Urothelium cell line (cell line): ENCODE results near the gene GNB3.
A peak's percentile ranks its signal among the peaks of the same experiment; 100 is the strongest.
"Not testable (repeated sequence)": the region's sequence is repeated elsewhere in the genome, so short reads cannot be mapped to it uniquely, and the experiment has no call there.

ENCODE experiments used
- DNase-seq: peaks from one replicate; pipeline ENCODE4 v3.0.0; 2011; ENCODE audit warnings: low spot score, mixed read lengths
- FAIRE-seq: peaks from 2 replicates; lab custom pipeline; 2011; peaks lifted over from hg19 to GRCh38; lab: Jason Lieb, UNC

GNB3 gene

GRCh38 chr12:6858799-6859198 lies 18.1 kb downstream of the GNB3 start:
- no peak for FAIRE-seq

GRCh38 chr12:6860116-6860515 lies 19.4 kb downstream of the GNB3 start:
- no peak for FAIRE-seq
- no peak for DNase-seq

More at GRCh38 chr12:6858799-6859198, 18.1 kb downstream of the GNB3 start:
- no peak for DNase-seq

GRCh38 chr12:6860942-6861341 lies 20.2 kb downstream of the GNB3 start:
- FAIRE-seq (no peak), DNase-seq (no peak)

- DNase-seq (no peak), FAIRE-seq (no peak)
These were observed 20.7 kb downstream of the GNB3 start for GRCh38 chr12:6861391-6861790.

DNA sequence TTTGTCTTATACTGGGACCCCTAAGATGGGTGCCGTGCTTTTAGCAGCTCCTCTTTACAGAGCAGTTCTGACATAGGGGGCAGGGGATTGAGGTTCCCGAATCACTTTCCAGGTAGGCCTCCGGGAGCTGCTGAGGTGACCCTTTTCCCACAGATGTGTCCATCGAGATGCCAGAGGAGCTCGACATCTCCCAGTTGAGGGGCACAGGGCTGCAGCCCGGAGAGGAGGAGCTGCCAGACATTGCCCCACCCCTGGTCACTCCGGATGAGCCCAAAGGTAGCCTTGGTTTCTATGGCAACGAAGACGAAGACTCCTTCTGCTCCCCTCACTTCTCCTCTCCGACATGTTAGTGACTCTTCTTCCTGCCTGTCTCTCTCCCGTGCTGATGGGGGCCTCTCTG lies 22.3 kb downstream of the GNB3 start:
- DNase-seq (no peak), FAIRE-seq (no peak)

GRCh38 chr12:6863586-6864321 lies 23.0 kb downstream of the GNB3 start:
- FAIRE-seq (no peak), DNase-seq (no peak)

DNA sequence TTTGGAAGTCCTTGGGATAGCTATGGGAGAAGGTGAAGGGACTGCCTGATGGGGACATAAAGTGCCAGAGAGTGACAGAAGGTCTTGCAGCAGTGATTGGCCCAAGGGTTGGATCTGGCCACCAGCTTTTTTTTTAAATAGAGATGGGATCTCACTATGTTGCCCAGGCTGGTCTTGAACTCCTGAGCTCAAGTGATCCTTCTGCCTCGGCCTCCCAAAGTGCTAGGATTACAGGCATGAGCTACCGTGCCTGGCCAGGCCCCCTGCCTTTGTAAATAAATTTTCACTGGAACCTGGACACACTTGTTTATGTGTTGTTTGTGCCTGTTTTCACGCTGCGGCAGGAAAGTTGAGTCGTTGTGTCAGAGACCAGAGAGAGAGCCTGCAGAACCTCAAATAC lies 24.6 kb downstream of the GNB3 start:
- not testable (repeated sequence) for DNase-seq, FAIRE-seq

- DNase-seq (no peak), FAIRE-seq (peak; percentile 58)
These were observed 25.6 kb downstream of the GNB3 start for GRCh38 chr12:6866163-6866919.

GRCh38 chr12:6866920-6867412 lies 26.2 kb downstream of the GNB3 start:
- no peak for FAIRE-seq

DNA sequence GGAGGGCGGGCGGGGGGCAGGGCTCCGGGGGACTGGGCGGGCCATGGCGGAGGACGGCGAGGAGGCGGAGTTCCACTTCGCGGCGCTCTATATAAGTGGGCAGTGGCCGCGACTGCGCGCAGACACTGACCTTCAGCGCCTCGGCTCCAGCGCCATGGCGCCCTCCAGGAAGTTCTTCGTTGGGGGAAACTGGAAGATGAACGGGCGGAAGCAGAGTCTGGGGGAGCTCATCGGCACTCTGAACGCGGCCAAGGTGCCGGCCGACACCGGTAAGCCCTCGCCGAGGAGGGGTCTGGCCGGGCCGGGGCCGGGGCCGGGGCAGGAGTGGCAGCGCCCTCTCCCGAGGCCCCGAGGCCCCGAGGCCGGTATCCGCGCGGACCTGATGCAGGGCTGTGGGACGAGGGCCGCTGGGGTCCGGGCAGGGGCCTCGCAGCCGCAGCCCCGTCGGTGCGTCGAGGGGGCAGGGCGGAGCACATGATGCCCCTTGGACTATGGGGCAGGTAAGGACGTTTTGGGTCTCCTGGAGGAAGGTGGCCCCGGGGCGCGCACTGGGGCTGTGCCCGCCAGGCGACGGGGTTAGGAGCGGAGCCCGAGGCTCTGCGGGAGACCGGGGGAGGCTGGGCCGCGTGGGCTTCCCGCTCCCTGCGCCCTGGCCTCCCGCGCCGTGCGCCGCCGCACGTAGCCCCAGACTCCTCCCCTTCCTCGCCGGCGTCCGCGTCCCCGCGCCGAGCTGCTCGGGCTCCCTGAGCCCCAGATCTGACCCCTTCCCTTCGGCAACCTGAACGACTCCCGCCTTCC lies 26.9 kb downstream of the GNB3 start, which contains the start of gene TPI1:
Gene TPI1 (plus strand): TSS at position 119 of the 798 bp plus-strand sequence. CDS start 36 bp downstream, at position 155.
- peak; percentile 96 for FAIRE-seq
- DNase-seq = peak; percentile 97

More at GRCh38 chr12:6866920-6867412, 26.2 kb downstream of the GNB3 start:
- no peak for DNase-seq

DNA sequence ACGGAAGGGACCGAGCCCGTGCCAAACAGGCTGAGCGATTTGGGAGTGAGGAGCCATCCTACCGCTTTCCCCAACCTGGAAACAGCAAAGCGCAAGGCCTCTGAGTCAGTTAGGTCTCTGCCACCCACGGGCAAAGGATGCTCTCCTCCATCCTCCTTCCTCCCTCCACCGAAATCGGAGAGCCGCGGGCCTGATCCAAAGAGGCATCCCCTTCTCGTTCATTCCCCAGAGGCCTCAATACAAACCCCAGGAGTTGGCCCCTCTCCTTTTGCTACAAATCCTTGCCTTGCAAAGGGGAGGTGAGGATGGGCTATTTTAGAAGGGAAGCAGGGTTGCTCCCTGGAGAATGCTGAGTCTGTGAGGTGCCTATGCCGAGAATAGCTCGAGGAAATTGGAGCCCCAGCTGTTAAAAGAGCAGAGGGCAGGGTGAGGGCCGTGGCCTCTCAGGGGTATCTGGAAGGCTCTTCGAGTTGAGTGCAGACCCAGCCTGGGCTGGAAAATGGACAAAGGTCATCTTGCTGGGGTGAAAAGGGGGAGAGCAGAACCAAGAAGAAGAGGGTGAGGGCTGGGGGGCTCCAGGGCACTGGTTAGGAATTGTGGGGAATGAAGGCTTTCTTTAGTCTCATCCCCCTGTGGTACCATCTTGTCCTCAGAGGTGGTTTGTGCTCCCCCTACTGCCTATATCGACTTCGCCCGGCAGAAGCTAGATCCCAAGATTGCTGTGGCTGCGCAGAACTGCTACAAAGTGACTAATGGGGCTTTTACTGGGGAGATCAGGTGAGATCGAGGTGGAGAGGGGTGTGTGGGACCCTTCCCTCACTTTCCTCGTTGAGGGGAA lies 27.7 kb downstream of the GNB3 start:
- FAIRE-seq = peak; percentile 30

DNA sequence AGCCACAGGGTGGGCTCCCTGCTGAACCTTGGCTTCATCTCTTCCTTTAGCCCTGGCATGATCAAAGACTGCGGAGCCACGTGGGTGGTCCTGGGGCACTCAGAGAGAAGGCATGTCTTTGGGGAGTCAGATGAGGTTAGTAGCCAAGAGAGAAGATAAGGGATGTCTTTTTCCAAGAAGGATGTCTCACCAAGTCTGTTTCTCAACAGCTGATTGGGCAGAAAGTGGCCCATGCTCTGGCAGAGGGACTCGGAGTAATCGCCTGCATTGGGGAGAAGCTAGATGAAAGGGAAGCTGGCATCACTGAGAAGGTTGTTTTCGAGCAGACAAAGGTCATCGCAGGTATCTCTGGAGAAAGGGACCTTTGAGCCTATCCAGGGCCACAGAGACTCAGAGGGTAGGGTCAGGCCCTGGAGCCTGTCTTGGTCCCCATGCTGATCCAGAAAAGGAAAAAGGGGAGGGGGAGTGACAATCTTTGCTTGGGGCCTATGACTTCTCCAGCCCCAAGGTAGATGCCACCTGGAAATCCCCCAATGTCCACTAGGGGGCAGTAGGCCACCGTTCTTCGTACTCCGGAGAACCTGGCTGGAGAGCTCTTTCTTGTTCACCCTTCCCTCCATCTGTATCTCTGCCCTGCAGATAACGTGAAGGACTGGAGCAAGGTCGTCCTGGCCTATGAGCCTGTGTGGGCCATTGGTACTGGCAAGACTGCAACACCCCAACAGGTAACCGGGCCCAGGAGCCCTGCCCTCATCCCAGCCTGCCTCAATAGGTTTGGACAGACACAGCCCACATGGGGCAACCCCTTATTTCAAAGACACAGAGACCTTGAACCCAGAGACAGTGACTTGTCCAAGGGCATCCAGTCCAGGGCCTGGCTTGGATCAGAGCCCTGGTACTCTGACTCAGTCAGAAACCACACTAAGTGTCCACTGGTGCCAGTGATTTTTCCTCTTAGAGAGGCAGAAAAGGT lies 28.6 kb downstream of the GNB3 start:
- FAIRE-seq (peak; percentile 74), DNase-seq (peak; percentile 77)

More for the DNA sequence above, 27.7 kb downstream of the GNB3 start:
- DNase-seq = peak; percentile 33

GRCh38 chr12:6870304-6870703 lies 29.6 kb downstream of the GNB3 start:
- FAIRE-seq = not testable (repeated sequence)

GRCh38 chr12:6871052-6871957 lies 30.6 kb downstream of the GNB3 start:
- DNase-seq (peak; percentile 69), FAIRE-seq (no peak)

More at GRCh38 chr12:6870304-6870703, 29.6 kb downstream of the GNB3 start:
- not testable (repeated sequence) for DNase-seq

DNA sequence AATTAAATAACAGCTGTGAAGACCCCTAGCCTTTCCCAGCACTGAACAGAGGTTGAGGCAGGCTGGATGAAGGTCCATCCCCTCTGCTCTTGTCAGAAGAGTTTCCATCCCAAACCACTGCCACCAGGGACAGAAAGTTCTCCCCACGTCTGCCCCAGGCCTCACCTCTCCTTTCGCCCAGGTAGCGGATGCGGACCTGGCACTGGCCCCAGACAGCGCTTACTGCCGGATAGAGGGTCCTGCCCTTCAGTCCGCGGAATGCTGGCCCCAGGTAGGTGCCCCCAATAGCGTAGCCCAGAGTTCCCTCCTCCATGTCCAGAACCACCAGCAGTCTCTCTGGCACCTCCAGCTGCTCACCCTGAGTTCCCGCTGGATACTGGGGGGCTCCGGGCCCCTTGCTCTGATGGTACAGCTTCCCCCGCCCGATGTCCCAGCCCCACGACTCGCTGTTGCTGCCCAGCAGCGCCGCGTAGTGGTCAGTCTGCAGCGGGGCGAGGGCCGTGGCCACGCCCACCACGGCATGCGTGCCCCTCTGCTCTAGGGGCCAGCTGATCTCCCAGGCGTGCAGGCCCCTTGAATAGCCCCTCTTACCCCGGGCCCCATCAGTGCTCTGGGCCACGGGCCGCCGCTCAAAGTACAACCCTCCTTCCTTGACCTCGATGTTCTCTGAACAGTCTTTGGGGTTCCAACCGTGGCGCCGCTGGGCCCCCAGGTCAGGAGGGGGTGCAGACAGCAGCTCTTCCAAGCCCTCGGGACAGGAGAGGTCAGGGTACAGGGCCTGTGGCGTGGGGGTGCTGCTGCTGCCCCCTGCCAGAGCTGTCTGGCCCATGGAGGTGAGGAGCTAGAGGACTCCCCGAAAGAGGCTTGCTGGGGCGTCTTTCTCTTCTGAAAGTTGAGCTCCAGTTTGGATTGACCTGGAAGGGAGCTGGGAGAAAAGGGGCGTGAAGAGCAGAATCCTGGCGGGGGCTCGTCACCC lies 31.6 kb downstream of the GNB3 start:
- FAIRE-seq = peak; percentile 98
- DNase-seq = peak; percentile 91
